H1 (cell line): ENCODE results near the gene GBGT1. TPM values are rescaled to one million over a fixed set of nuclear protein-coding genes. Genes with fewer than 3 reads are reported as not detected.
A peak's percentile ranks its signal among the peaks of the same experiment; 100 is the strongest.

Experiments used
- CTCF ChIA-PET: fragments of 300-600 bp; sonication (Branson Sonifier 250); formaldehyde crosslinking; loops from one replicate; lab custom pipeline; 2021; ENCODE audit not compliant: partially characterized antibody; lab: Charles Lee
- POLR2A ChIA-PET: fragments of 300-600 bp; sonication (Branson Sonifier 250); formaldehyde crosslinking; loops from one replicate; lab custom pipeline; 2021; ENCODE audit warnings: inconsistent platforms; ENCODE audit not compliant: partially characterized antibody; lab: Charles Lee
- DNase-seq, 2 experiments: peaks; one replicate each; pipeline versions ENCODE4 v3.0.0 to v3.0.0-alpha.2; 2010 to 2022; ENCODE audit warnings: low spot score in 2 of 2, low read depth in 1 of 2, mixed read lengths in 1 of 2
- FAIRE-seq: peaks from 2 replicates; lab custom pipeline; 2011; peaks lifted over from hg19 to GRCh38; lab: Jason Lieb, UNC
- H2AFZ ChIP-seq: 2 replicates; pipeline ENCODE4 v1.8.1; 2012; ENCODE audit warnings: low read length, inconsistent platforms
- H2AK5ac ChIP-seq: 2 replicates; pipeline ENCODE4 v1.6.1; 2013; ENCODE audit warnings: low read depth, low read length
- H2BK120ac ChIP-seq: replicated peaks from 2 replicates; pipeline ENCODE3; 2013; ENCODE audit warnings: low read depth, low read length, inconsistent platforms
- H2BK12ac ChIP-seq: 2 replicates; pipeline ENCODE4 v1.6.1; 2013; ENCODE audit warnings: low read depth, low read length
- H2BK15ac ChIP-seq: 2 replicates; pipeline ENCODE4 v1.6.1; 2013; ENCODE audit warnings: low read length
- H2BK20ac ChIP-seq: 2 replicates; pipeline ENCODE4 v1.6.1; 2013; ENCODE audit warnings: low read length
- H2BK5ac ChIP-seq: 2 replicates; pipeline ENCODE4 v1.6.1; 2013; ENCODE audit warnings: low read depth, low read length
- H3K14ac ChIP-seq: 2 replicates; pipeline ENCODE4 v1.6.1; 2013; ENCODE audit warnings: inconsistent platforms; ENCODE audit not compliant: insufficient read length
- H3K18ac ChIP-seq: 2 replicates; pipeline ENCODE4 v1.6.1; 2013; ENCODE audit warnings: low read length; ENCODE audit errors: extremely low read depth
- H3K23ac ChIP-seq: 2 replicates; pipeline ENCODE4 v1.6.1; 2013; ENCODE audit warnings: inconsistent platforms; ENCODE audit not compliant: insufficient read length
- H3K23me2 ChIP-seq: 2 replicates; pipeline ENCODE4 v1.6.1; 2013; ENCODE audit warnings: low read depth, low read length
- H3K27ac ChIP-seq: 2 replicates; pipeline ENCODE4 v1.6.1; 2011; ENCODE audit warnings: low read depth, low read length, inconsistent platforms
- H3K27me3 ChIP-seq, 4 experiments: replicated peaks in 1 of 4; 1 replicate in 1 of 4; 2 replicates in 3 of 4; pipeline versions ENCODE4 v1.6.1 to v1.8.1; 2011 to 2013; ENCODE audit warnings: low read length in 3 of 4, mild to moderate bottlenecking in 3 of 4, inconsistent platforms in 2 of 4, mixed read lengths in 2 of 4, moderate library complexity in 1 of 4; ENCODE audit not compliant: control insufficient read depth in 3 of 4, insufficient read depth in 3 of 4; ENCODE audit errors: extremely low read depth in 1 of 4
- H3K36me3 ChIP-seq, 4 experiments: 2 replicates each; pipeline versions ENCODE4 v1.6.1 to v1.8.1; 2011 to 2013; ENCODE audit warnings: mild to moderate bottlenecking in 4 of 4, low read length in 3 of 4, moderate library complexity in 2 of 4, control low read depth in 1 of 4, inconsistent platforms in 1 of 4; ENCODE audit not compliant: insufficient read depth in 4 of 4, control insufficient read depth in 2 of 4
- H3K4ac ChIP-seq: replicated peaks from 2 replicates; pipeline ENCODE3; 2013; ENCODE audit warnings: low read length, low read depth, mixed read lengths, inconsistent platforms; ENCODE audit not compliant: insufficient read length
- H3K4me1 ChIP-seq, 4 experiments: replicated peaks in 1 of 4; 1 replicate in 1 of 4; 2 replicates in 3 of 4; pipeline versions ENCODE4 v1.6.1 to v1.8.1; 2011 to 2013; ENCODE audit warnings: low read length in 3 of 4, inconsistent platforms in 2 of 4, mixed read lengths in 1 of 4; ENCODE audit not compliant: insufficient read depth in 4 of 4, control insufficient read depth in 3 of 4
- H3K4me2 ChIP-seq, 2 experiments: 2 replicates each; pipeline versions ENCODE4 v1.6.1 to v1.8.1; 2011 to 2013; ENCODE audit warnings: low read depth in 2 of 2, low read length in 2 of 2, control low read depth in 1 of 2, inconsistent platforms in 1 of 2, mild to moderate bottlenecking in 1 of 2; ENCODE audit not compliant: insufficient read depth in 1 of 2
- H3K4me3 ChIP-seq, 4 experiments: fragments of 200-600, 300-600 bp in 1 of 4; sonication (generic), shearing (Covaris generic), sonication (Bioruptor Twin) in 1 of 4; 2 replicates each; pipeline versions ENCODE4 v1.5.1 to v1.8.1; 2011 to 2016; ENCODE audit warnings: low read length in 4 of 4, low read depth in 3 of 4, control low read depth in 2 of 4, inconsistent platforms in 2 of 4, mild to moderate bottlenecking in 2 of 4, mixed read lengths in 1 of 4, moderate library complexity in 1 of 4; ENCODE audit not compliant: insufficient read depth in 2 of 4; ENCODE audit errors: extremely low read depth in 1 of 4
- H3K56ac ChIP-seq: replicated peaks from 2 replicates; pipeline ENCODE3; 2013; ENCODE audit warnings: low read depth, mild to moderate bottlenecking, mixed read lengths, low read length, inconsistent platforms; ENCODE audit not compliant: insufficient read length
- H3K79me1 ChIP-seq: 2 replicates; pipeline ENCODE4 v1.6.1; 2013; ENCODE audit warnings: low read depth, low read length, control low read depth
- H3K79me2 ChIP-seq, 2 experiments: 2 replicates each; pipeline versions ENCODE4 v1.6.1 to v1.8.1; 2012 to 2013; ENCODE audit warnings: low read length in 2 of 2, mild to moderate bottlenecking in 2 of 2, inconsistent platforms in 1 of 2; ENCODE audit not compliant: insufficient read depth in 2 of 2, control insufficient read depth in 1 of 2
- H3K9ac ChIP-seq, 4 experiments: replicated peaks in 1 of 4; 1 replicate in 1 of 4; 2 replicates in 3 of 4; pipeline versions ENCODE4 v1.6.1 to v1.8.1; 2011 to 2013; ENCODE audit warnings: low read depth in 3 of 4, low read length in 3 of 4, control low read depth in 2 of 4, mild to moderate bottlenecking in 2 of 4, moderate library complexity in 2 of 4, inconsistent platforms in 1 of 4; ENCODE audit errors: extremely low read depth in 1 of 4
- H3K9me3 ChIP-seq, 2 experiments: 2 replicates each; pipeline versions ENCODE4 v1.6.1 to v1.8.1; 2012 to 2013; ENCODE audit warnings: mild to moderate bottlenecking in 2 of 2, moderate library complexity in 2 of 2, control low read depth in 1 of 2, inconsistent platforms in 1 of 2, low read depth in 1 of 2, low read length in 1 of 2, mixed read lengths in 1 of 2; ENCODE audit not compliant: insufficient read depth in 2 of 2
- H4K20me1 ChIP-seq, 2 experiments: replicated peaks in 1 of 2; 2 replicates each; pipeline versions ENCODE3 to v1.8.1; 2011 to 2013; ENCODE audit warnings: inconsistent platforms in 2 of 2, low read length in 2 of 2, mild to moderate bottlenecking in 1 of 2; ENCODE audit not compliant: insufficient read depth in 2 of 2, control insufficient read depth in 1 of 2
- H4K5ac ChIP-seq: 2 replicates; pipeline ENCODE4 v1.6.1; 2013; ENCODE audit warnings: low read length, low read depth, mixed read lengths, inconsistent platforms; ENCODE audit not compliant: insufficient read length
- H4K8ac ChIP-seq: 2 replicates; pipeline ENCODE4 v1.8.0; 2013; ENCODE audit warnings: mild to moderate bottlenecking, moderate library complexity, low read length, inconsistent platforms; ENCODE audit not compliant: insufficient read depth; ENCODE audit errors: extremely low read depth
- H4K91ac ChIP-seq: replicated peaks from 2 replicates; pipeline ENCODE3; 2013; ENCODE audit warnings: low read length, mixed read lengths, inconsistent platforms; ENCODE audit not compliant: insufficient read length
- GABPA ChIP-seq: IDR thresholded peaks from 2 replicates; pipeline ENCODE4 v1.6.1; 2011; ENCODE audit warnings: mild to moderate bottlenecking, low read length, moderate library complexity, borderline replicate concordance; ENCODE audit not compliant: insufficient read depth
- JUN ChIP-seq: IDR thresholded peaks from 2 replicates; pipeline ENCODE4 v1.6.1; 2011; ENCODE audit warnings: low read depth, mild to moderate bottlenecking, improper control_type of control experiment, low read length
- KDM1A ChIP-seq: fragments of 200-600, 300-600 bp; sonication (generic); IDR thresholded peaks from 2 replicates; pipeline ENCODE4 v1.7.1; 2016; ENCODE audit warnings: mild to moderate bottlenecking, low read length, borderline replicate concordance
- RNF2 ChIP-seq: fragments of 200-900, 300-1000 bp; sonication (generic); IDR thresholded peaks from 2 replicates; pipeline ENCODE4 v1.7.1; 2016; ENCODE audit warnings: borderline replicate concordance, low read depth, mild to moderate bottlenecking, antibody characterized with exemption, low read length; ENCODE audit not compliant: poor library complexity, severe bottlenecking; ENCODE audit errors: missing control alignments
- SP2 ChIP-seq: IDR thresholded peaks from 2 replicates; pipeline ENCODE4 v1.6.1; 2012; ENCODE audit warnings: mild to moderate bottlenecking, low read length, inconsistent platforms
- WGBS, 2 experiments: shearing (Covaris generic) in 1 of 2; methylation state at CpG; one replicate each; pipeline versions ENCODE4 v1.1.6 to v1.1.7; 2013 to 2015; ENCODE audit warnings: low lambda C conversion rate in 2 of 2, mixed read lengths in 2 of 2, inconsistent platforms in 1 of 2, low coverage in 1 of 2, missing lambda C conversion rate in 1 of 2; ENCODE audit not compliant: insufficient replicate concordance in 2 of 2, insufficient coverage in 1 of 2, insufficient read length in 1 of 2; ENCODE audit errors: extremely low coverage in 1 of 2, missing lambda C conversion rate in 1 of 2; 5-methylcytosine and 5-hydroxymethylcytosine counted together
- polyA plus RNA-seq, 7 experiments: library from polyadenylated mRNA; depleted of rRNA in 3 of 7; stranded (reverse) in 5 of 7; unstranded in 2 of 7; fragments of >200 nt in 5 of 7; fragments of 200-250 nt in 2 of 7; gene quantifications; 1 replicate in 5 of 7; 2 replicates in 1 of 7; 4 replicates in 1 of 7; pipeline versions ENCODE4 v1.2.1 to v1.2.3, GENCODE V29; 2011 to 2013; ENCODE audit warnings: missing spikeins in 2 of 7, mixed read lengths in 2 of 7
- total RNA-seq: library from RNA; stranded (reverse); fragmentation: NEBNext Ultra II Directional; extraction: Animal tissue kit (Norgen Biotek cat#: 25700); gene quantifications from 2 replicates; pipeline ENCODE4 v1.2.1, GENCODE V29; 2021
- TF ChIP-seq, protein P1 (sequence below): IDR thresholded peaks from 2 replicates; pipeline ENCODE4 v1.6.1; 2012; ENCODE audit warnings: inconsistent platforms

The GBGT1 gene
- total and polyA plus RNA-seq, 2 of the 8 experiments (the other 6 are each of a cell fraction or from before 2014, with no cell fraction given) = 7.1 to 9.7 TPM

DNA sequence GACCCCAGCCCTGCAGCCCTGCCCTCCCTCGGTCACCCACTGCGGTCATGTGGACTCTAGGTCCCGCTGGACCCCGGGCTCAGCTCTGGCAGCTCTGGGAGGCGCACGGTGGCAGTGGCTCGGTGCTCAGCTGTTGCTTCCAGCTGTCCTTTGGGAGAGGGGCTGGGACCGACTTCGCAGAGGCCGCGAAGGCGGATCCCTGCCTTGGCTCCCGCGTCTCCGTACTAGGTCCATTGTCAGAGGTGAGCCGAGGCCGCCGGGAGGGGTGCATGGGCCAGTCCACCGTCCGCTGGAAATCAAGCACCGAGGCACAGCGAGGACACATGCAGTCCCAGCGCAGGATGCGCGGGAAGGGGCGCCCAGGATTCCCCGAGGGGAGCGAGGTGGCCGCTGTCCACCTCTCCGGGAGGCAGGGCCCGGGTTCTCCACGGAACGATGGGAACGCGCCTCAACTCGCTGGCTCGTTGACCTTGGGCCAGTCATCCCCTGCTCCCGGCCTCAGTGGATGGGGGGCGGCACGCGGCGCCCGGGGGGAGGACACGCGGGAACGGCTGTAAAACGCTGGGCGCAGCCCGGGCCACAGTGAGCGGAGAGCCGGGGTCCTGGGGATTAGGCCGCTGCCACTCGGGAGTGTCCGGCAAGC, 732 bp downstream of the GBGT1 start:
- Histone ChIP-seq H4K20me1 (peaks cover 0 to 8% of the 10 kb centered on the region in 2 experiments), H3K79me1 (no peaks in the 10 kb centered on the region), H2BK5ac (no peak overlapping the region), H4K91ac (peak overlapping the region; percentile 30), H4K5ac (no peak overlapping the region), H3K36me3 (no peaks in the 10 kb centered on the region), H3K27me3 (peaks cover 2 to 25% (median 16%) of the 10 kb centered on the region in 4 experiments), H3K23ac (no peak overlapping the region), H3K18ac (no peak overlapping the region; the same call in 1 of the 2 replicates), H4K8ac (no peak overlapping the region; the same call in 1 of the 2 replicates), H3K27ac (no peak overlapping the region), H3K79me2 (no peaks in the 10 kb centered on the region), H2AK5ac (no peak overlapping the region), H3K56ac (no peak overlapping the region), H3K14ac (no peak overlapping the region), H3K4me3 (peak overlapping the region; percentile 42 to 75 (median 54)), H3K4me1 (peaks cover 0 to 3% (median 0%) of the 10 kb centered on the region in 4 experiments; a peak in 2 of 7 replicates), H2BK12ac (no peak overlapping the region), H3K9ac (no peak overlapping the region), H2BK120ac (no peak overlapping the region), H2BK15ac (no peak overlapping the region), H2BK20ac (no peak overlapping the region), H3K23me2 (peaks cover 7% of the 10 kb centered on the region; the same call in 1 of the 2 replicates), H2AFZ (no peak overlapping the region), H3K4me2 (peak overlapping the region; percentile 60 to 83), H3K4ac (no peak overlapping the region), H3K9me3 (no peaks in the 10 kb centered on the region)
- ChIA-PET POLR2A (no interaction called here), CTCF (interaction anchor here (1.1 to 1.4 kb wide), 3 partner anchors 9 to 24 kb away, joined by 4 to 8 read pairs (median 5); no protein-coding TSS in a partner anchor)
- 57% methylated on average over 49 of the region's 54 CpGs; no CpG with 5 or more reads in 1 of the 2 experiments for WGBS, 2 experiments
- DNase-seq = no peak
- FAIRE-seq = no peak
- TF ChIP-seq KDM1A (peak; percentile 8; the same call in 1 of the 2 replicates), GABPA (no peak), JUN (no peak), RNF2 (no peak), SP2 (no peak)
- TF ChIP-seq, protein P1, sequence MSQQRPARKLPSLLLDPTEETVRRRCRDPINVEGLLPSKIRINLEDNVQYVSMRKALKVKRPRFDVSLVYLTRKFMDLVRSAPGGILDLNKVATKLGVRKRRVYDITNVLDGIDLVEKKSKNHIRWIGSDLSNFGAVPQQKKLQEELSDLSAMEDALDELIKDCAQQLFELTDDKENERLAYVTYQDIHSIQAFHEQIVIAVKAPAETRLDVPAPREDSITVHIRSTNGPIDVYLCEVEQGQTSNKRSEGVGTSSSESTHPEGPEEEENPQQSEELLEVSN = peak; percentile 45; the same call in 1 of the 2 replicates
